NCI-H128 (cell line): ENCODE measurements around the gene USP10.

Experiments used
- DNase-seq: peaks from one replicate; lab custom pipeline; 2025; ENCODE audit not compliant: unreplicated experiment; lab: John Stamatoyannopoulos, UW

Gene USP10

GRCh38 chr16:84821179-84821578 is 121.4 kb downstream of the USP10 start:
- DNase-seq, result no peak

DNA sequence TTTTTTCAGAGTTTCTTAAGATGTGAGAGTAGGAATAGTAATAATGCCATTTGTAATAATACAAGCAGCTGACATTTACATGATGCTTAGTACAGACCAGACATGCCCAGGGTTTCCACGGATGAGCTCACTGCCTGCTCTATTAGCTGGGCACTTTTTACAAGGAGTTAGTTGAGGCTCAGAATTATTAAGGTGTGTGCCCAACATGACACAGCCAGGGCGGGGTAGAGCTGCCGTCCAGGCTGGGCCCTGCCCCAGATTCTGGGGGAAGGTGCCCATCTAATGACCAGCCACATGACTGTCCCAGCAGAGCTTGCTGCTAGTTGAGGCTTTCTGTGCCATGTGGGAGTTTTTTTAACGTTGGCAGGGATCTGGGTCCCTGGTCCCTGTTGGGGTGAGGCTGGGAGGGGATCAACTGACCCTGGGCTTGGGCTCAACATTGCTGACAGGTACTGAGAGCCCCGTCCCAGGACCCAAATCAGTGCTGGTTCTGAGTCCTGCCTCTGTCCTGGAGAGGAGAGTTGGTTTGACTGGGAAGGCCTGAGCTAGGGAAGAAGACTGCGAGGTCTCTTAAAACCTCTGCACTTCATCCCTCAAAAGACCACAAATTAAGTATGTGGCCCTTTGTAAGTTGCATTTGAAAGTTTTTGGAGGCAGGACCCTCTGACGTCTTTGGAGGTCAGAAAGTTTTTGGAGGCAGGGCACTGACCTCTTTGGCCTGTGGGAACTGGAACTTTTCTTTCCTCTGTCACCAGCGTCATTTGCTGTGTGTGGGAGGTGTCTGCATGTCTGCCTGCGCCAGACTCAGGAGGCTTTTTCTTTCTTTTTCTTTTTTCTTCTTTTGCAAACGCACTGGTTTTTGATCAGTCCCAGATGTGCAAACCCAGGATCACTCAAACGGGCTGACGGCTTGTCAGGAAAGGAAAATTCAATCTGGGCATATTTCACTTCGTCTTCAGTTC is 122.2 kb downstream of the USP10 start:
- no peak for DNase-seq

- no peak for DNase-seq
Observed at GRCh38 chr16:84822990-84823389, 123.2 kb downstream of the USP10 start.

GRCh38 chr16:84823484-84823883 is 123.7 kb downstream of the USP10 start:
- no peak for DNase-seq

GRCh38 chr16:84823926-84824325 is 124.1 kb downstream of the USP10 start:
- no peak for DNase-seq

- no peak for DNase-seq
Observed at GRCh38 chr16:84825896-84826557, 126.2 kb downstream of the USP10 start.

DNA sequence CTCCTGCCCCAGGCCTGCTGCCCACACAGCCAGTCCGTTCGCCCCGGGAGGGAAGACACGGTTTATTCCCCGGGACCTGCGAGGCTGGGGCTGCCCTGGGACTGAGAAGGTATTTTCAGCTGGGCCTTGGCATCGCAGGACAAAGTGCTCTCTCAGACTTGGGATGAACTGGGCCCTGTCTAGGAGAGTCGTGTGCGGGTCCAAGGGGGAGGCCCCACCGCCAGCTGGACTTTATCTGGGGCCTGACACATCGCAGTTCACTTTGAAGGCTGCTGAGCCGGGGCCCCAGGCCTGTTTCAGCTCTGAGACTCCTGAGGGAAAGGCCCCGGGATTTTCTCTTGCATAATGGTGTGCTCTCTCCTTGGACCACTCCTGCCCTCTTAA is 126.8 kb downstream of the USP10 start:
- DNase-seq, result no peak

GRCh38 chr16:84827131-84827574 is 127.4 kb downstream of the USP10 start:
- DNase-seq, result no peak

DNA sequence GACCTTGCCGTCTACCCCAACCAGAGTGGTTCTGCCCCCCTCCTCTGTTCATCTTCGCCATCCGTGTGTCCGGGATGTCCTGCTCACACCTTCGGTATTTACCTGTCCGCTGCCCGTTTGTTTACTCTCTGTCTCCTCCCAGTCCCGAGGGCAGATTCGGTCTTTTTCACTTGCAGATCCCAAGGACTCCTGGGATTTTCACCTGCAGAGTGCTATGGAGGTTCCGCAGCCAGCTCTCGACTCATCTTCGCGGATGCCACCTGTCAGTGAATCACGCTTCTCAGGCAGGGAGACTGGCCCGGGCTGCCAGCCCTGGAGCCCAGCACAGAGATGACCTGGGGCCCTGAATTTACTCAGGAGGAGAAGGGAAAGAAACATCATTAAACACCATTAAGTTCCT is 128.1 kb downstream of the USP10 start:
- DNase-seq, result no peak

GRCh38 chr16:84828322-84828721 is 128.5 kb downstream of the USP10 start:
- DNase-seq, result no peak
